Fibroblast of lung (primary cell): Measurements from ENCODE around the gene CBX6.

Experiments
- CTCF ChIP-seq, 2 donors: IDR thresholded peaks in 1 of 2; conservative IDR thresholded peaks in 1 of 2; 1 replicate in 1 of 2; 2 replicates in 1 of 2; pipeline ENCODE4 v1.5.1; 2011 to 2012; ENCODE audit warnings: low read length in 2 of 2, control low read depth in 1 of 2, inconsistent platforms in 1 of 2, low read depth in 1 of 2, mild to moderate bottlenecking in 1 of 2
- EZH2 ChIP-seq: IDR thresholded peaks from 2 replicates; pipeline ENCODE4 v1.5.1; 2012; ENCODE audit warnings: low read length, control low read depth, mild to moderate bottlenecking; ENCODE audit errors: missing control alignments

GRCh38 chr22:38817196-38817595, 54.8 kb downstream of the CBX6 start:
- TF ChIP-seq CTCF (conservative IDR thresholded peaks at IDR 0.05 in 1 of 2, IDR thresholded peaks at IDR 0.05 in 1 of 2; ENCODE audit: low read depth in 1 of 2, low read length in 2 of 2) (no peak), EZH2 (no peak)
